KOPT-K1 (cell line): Measurements from ENCODE around the gene WDR93.

Source experiments
- H3K27ac ChIP-seq: fragments of 200-600 bp; sonication (generic); 2 replicates; pipeline ENCODE4 v1.5.1; 2016; ENCODE audit warnings: antibody characterized with exemption, mild to moderate bottlenecking, low read depth, low read length; ENCODE audit not compliant: poor library complexity, severe bottlenecking
- H3K36me3 ChIP-seq: fragments of 200-600 bp; sonication (generic); 2 replicates; pipeline ENCODE4 v1.5.1; 2017; ENCODE audit warnings: antibody characterized with exemption, mild to moderate bottlenecking, low read length, moderate library complexity; ENCODE audit not compliant: insufficient read depth
- H3K9me3 ChIP-seq: fragments of 200-600 bp; sonication (generic); 2 replicates; pipeline ENCODE4 v1.5.1; 2017; ENCODE audit warnings: antibody characterized with exemption, low read length, mild to moderate bottlenecking; ENCODE audit not compliant: insufficient read depth, poor library complexity, severe bottlenecking

Gene WDR93

GRCh38 chr15:89693091-89693490, 2.5 kb downstream of the WDR93 start:
- Histone ChIP-seq H3K27ac (no peak overlapping the region), H3K9me3 (no peaks in the 10 kb centered on the region), H3K36me3 (no peaks in the 10 kb centered on the region)

DNA sequence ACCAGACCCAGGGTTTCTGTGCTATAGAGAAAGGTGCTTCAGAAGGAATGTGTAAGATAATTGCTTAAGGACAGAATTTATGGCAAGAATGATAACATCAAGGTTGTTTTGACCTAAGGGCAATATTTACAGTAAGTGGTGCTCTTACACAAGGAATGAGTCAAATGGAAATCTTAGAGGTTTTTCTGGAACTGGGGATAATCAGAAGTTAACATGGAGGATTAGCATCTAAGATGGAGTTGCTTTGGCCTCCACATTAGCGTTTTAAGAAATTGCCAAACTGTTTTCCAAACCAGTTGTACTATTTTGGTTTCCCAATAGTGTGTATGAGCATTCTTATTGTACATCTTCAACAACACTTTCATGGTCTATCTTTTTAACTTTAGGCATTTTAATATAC, 3.1 kb downstream of the WDR93 start:
- Histone ChIP-seq H3K36me3 (no peaks in the 10 kb centered on the region), H3K9me3 (no peaks in the 10 kb centered on the region), H3K27ac (no peak overlapping the region)

DNA sequence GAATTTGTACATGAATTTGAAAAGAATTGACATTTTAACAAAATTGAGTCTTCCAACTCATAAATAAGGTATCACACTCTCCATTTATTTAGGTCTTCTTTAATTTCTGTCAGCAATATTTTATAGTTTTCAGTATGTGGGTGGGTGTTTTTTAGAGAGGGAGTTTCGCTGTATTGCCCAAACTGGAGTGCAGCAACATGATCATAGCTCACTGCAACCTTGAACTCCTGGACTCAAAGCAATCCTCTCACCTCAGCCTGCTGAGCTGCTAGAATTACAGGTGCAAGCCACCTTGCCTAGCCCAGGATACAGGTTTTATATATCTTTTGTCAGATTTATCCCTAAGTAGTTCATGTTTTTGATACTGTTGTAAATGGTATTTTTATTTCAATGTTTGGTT, 4.6 kb downstream of the WDR93 start:
- no peaks in the 10 kb centered on the region for H3K36me3 ChIP-seq
- H3K27ac ChIP-seq = no peak overlapping the region
- no peaks in the 10 kb centered on the region for H3K9me3 ChIP-seq

DNA sequence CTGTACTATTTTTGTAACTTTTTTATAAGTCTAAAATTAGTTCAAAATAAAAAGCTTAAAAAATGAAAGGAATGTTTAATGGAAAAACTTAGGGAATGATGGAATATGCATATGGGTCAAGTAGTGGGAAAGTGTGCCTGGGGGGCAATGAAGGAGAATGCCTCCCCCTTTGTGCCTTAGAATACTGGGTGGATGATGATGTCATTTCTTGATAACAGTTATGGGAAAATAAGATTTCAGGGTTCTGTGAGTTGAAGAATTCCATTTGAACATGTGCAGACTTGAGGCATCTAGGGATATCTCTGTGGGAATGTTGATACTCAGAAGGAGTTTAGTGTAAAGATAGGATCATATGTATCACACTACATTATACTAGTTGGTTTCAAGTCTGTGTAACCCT, 13.8 kb downstream of the WDR93 start:
- Histone ChIP-seq H3K9me3 (no peaks in the 10 kb centered on the region), H3K36me3 (no peaks in the 10 kb centered on the region), H3K27ac (no peak overlapping the region)

DNA sequence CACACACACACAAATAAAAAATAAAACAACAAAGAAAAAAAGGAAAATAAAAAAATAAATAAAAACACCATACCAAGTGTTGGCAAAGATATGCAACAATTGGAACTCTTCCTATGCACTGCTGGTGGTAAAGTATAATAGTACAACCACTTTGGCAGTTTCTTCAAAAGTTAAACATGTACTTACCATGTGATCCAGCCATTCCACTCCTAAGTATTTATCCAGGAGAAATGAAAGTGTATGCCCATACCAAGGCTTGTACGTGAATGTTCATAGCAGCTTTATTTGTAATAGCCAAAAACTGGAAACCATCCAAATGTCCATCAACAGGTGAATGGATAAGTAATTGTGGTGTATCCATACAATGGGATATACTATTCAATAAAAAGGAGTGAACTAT, 17.0 kb downstream of the WDR93 start:
- no peaks in the 10 kb centered on the region for H3K9me3 ChIP-seq
- no peak overlapping the region for H3K27ac ChIP-seq
- no peaks in the 10 kb centered on the region for H3K36me3 ChIP-seq

DNA sequence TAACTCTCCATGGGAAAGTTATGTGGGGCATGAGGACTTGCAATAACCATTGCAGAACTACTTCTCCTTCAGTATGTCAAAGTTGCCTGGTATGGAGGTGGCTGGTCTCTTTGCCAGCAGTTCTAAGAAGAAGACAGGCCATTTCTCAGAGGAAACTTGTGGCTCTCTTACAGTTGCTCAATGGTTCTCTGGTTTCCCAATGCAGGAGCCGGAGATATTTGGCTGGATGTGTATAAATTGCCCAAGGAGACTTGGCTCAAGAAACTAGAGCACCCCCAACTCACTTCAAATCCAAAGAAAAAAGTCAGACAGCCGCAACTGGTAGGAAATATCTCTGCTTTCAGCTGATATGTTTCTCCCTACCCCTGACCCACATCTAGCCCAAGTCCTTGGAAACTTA, 24.2 kb downstream of the WDR93 start:
- Histone ChIP-seq H3K36me3 (no peaks in the 10 kb centered on the region), H3K27ac (no peak overlapping the region), H3K9me3 (no peaks in the 10 kb centered on the region)

- Histone ChIP-seq H3K9me3 (peaks cover 8% of the 10 kb centered on the region), H3K27ac (no peak overlapping the region), H3K36me3 (no peaks in the 10 kb centered on the region)
These were observed 32.4 kb downstream of the WDR93 start for GRCh38 chr15:89723031-89723430.

GRCh38 chr15:89724621-89725020, 34.0 kb downstream of the WDR93 start:
- Histone ChIP-seq H3K36me3 (no peaks in the 10 kb centered on the region), H3K9me3 (peaks cover 8% of the 10 kb centered on the region), H3K27ac (no peak overlapping the region)

- Histone ChIP-seq H3K9me3 (peaks cover 8% of the 10 kb centered on the region), H3K27ac (no peak overlapping the region), H3K36me3 (no peaks in the 10 kb centered on the region)
These were observed 34.5 kb downstream of the WDR93 start for GRCh38 chr15:89725064-89725463.

DNA sequence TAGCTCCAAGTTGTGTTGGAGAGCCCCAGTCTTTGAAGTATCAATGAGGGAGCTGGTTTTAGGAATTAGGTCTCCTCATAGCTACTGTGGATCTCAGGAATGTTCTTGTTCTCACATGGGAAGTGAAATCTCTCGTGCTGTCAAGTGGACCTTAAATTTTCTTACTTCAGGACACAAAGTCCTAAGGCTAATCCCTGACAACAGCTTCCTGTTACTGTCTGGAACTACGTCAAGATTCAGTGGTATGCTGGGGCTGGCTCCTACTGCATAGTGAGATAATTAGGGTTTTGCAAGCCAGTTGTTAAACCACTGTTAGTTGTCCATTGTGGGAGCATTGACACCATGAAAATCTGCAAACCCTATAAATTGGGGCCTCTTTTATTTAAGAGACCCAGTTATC, 37.6 kb downstream of the WDR93 start:
- H3K27ac ChIP-seq = no peak overlapping the region
- H3K9me3 ChIP-seq = peaks cover 8% of the 10 kb centered on the region
- H3K36me3 ChIP-seq = no peaks in the 10 kb centered on the region

DNA sequence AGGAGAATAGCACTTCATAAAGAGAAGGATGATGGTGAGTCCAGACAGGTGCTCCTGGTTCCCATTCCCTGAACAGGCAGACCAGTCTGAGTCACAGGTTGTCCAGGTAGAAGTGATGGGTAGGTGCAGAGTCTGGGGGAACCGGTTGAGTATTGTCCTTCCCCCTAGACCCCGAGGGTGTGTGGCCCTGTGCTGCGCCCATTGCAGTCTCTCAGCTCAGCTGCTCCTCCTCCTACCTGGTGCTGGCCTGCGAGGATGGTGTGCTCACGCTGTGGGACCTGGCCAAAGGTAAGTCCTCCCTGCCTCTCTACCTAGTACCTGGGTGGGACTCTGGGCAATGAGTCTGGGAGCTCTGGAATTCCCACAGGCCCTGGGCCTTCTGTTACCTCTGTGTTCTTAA, 40.7 kb downstream of the WDR93 start:
- Histone ChIP-seq H3K36me3 (no peaks in the 10 kb centered on the region), H3K9me3 (no peaks in the 10 kb centered on the region), H3K27ac (no peak overlapping the region)

- Histone ChIP-seq H3K9me3 (no peaks in the 10 kb centered on the region), H3K27ac (no peak overlapping the region), H3K36me3 (no peaks in the 10 kb centered on the region)
These were observed 42.0 kb downstream of the WDR93 start for GRCh38 chr15:89732451-89733172.

DNA sequence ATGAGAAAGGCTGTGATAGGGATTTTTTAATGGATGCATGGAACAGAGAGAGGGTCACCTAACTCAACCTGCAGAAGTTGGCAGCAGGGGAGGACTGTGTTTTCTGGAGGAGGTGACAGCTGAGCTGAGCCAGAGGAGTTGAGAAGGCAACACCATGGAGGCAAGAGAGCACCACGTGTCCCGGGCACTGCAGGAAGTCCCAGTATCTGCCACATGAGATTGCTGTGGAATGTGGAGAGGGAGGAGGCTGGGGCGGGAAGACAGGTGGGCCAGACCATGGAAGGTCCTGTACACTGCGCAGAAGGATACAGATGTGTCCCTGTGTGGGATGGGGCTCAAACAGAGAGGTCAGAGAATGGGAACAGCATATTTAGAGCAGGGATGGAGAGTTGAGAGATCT, 45.2 kb downstream of the WDR93 start:
- H3K9me3 ChIP-seq = no peaks in the 10 kb centered on the region
- no peaks in the 10 kb centered on the region for H3K36me3 ChIP-seq
- no peak overlapping the region for H3K27ac ChIP-seq

- Histone ChIP-seq H3K27ac (no peak overlapping the region), H3K36me3 (no peaks in the 10 kb centered on the region), H3K9me3 (no peaks in the 10 kb centered on the region)
These were observed 49.5 kb downstream of the WDR93 start for GRCh38 chr15:89740137-89740536.

GRCh38 chr15:89743011-89743410, 52.4 kb downstream of the WDR93 start:
- Histone ChIP-seq H3K36me3 (no peaks in the 10 kb centered on the region), H3K27ac (no peak overlapping the region), H3K9me3 (no peaks in the 10 kb centered on the region)

- Histone ChIP-seq H3K9me3 (no peaks in the 10 kb centered on the region), H3K36me3 (no peaks in the 10 kb centered on the region), H3K27ac (no peak overlapping the region)
These were observed 53.0 kb downstream of the WDR93 start for GRCh38 chr15:89743594-89743993.
